Measurements from ENCODE around the gene LDHA.

Gene LDHA

DNA sequence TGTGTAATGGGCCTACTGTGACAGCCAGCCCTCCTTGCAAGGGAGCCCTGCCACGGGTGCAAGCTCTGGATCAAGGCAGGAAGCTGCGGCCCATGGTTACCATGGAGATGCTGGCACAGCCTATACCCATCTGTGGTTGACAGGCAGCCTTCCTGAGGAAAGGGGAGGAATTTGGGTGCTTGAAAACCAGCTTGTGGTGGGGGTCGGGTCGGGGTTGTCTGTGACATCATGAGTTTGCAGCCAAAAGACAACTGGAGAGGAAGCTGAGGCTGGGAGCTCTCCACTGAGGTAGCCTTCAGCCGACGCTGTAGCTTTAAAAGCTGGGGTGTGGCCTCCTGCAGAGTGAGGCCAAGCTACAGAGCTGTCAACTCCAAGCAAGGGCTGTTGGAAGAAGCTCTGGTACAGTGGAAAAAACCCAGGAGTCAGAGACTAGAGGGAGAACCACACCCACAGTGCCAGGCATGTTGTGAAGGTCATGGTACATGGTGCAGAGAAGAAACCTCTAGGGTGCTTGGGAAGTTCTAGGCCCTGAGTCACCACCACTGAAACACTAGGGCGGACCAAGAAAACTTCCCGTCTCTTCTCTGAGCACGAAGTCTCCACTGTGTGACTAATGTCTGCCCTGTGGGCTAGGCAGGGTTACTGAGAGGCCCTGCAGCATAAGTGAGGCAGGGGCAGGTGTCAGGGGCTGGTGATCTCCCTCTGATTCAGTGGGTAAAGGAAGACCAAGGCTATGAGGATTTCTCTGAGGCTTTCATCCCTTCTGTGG is 10.8 kb upstream of the LDHA start:
- Histone ChIP-seq H3K9me3 (ENCODE audit: control insufficient read depth, insufficient read depth, low read depth, low read length) (no peaks in the 10 kb centered on the region), H3K36me3 (ENCODE audit: control insufficient read depth in 2 of 2, insufficient read depth in 1 of 2, low read length in 2 of 2) (no peaks in the 10 kb centered on the region), H3K4me1 (ENCODE audit: control insufficient read depth, insufficient read depth, low read length) (peaks cover 7% of the 10 kb centered on the region; the same call in 1 of the 2 replicates), H3K4me3 (ENCODE audit: low read depth, low read length) (no peak overlapping the region), H3K27ac (ENCODE audit: extremely low read depth, low read depth, low read length) (peak overlapping the region; percentile 63)
- TF ChIP-seq ZBTB20 (tag by site-specific recombination; IDR thresholded peaks at IDR 0.05) (peak; percentile 30; the same call in 1 of the 2 replicates), GLIS1 (tag by site-specific recombination; IDR thresholded peaks at IDR 0.05) (peak; percentile 31; the same call in 1 of the 2 replicates), ZNF175 (tag by site-specific recombination; IDR thresholded peaks at IDR 0.05) (no peak), TRIM28 (IDR thresholded peaks at IDR 0.05; ENCODE audit: borderline replicate concordance, low read length) (peak; percentile 12; the same call in 1 of the 2 replicates)
- TF ChIP-seq, protein P1, sequence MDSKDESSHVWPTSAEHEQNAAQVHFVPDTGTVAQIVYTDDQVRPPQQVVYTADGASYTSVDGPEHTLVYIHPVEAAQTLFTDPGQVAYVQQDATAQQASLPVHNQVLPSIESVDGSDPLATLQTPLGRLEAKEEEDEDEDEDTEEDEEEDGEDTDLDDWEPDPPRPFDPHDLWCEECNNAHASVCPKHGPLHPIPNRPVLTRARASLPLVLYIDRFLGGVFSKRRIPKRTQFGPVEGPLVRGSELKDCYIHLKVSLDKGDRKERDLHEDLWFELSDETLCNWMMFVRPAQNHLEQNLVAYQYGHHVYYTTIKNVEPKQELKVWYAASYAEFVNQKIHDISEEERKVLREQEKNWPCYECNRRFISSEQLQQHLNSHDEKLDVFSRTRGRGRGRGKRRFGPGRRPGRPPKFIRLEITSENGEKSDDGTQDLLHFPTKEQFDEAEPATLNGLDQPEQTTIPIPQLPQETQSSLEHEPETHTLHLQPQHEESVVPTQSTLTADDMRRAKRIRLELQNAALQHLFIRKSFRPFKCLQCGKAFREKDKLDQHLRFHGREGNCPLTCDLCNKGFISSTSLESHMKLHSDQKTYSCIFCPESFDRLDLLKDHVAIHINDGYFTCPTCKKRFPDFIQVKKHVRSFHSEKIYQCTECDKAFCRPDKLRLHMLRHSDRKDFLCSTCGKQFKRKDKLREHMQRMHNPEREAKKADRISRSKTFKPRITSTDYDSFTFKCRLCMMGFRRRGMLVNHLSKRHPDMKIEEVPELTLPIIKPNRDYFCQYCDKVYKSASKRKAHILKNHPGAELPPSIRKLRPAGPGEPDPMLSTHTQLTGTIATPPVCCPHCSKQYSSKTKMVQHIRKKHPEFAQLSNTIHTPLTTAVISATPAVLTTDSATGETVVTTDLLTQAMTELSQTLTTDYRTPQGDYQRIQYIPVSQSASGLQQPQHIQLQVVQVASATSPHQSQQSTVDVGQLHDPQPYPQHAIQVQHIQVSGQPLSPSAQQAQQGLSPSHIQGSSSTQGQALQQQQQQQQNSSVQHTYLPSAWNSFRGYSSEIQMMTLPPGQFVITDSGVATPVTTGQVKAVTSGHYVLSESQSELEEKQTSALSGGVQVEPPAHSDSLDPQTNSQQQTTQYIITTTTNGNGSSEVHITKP (tag by site-specific recombination; IDR thresholded peaks at IDR 0.05), result peak; percentile 38; the same call in 1 of the 2 replicates
- POLR2A ChIA-PET, result interaction anchor here (1.0 to 3.8 kb wide), 5 partner anchors 10 to 143 kb away, joined by 3 to 86 read pairs (median 3); partner anchors contain the start of genes HPS5, LDHA and TSG101
- CTCF ChIA-PET, result interaction anchor here (0.6 to 1.6 kb wide), 5 partner anchors 9 to 255 kb away, joined by 3 to 5 read pairs (median 4); no protein-coding TSS in a partner anchor

DNA sequence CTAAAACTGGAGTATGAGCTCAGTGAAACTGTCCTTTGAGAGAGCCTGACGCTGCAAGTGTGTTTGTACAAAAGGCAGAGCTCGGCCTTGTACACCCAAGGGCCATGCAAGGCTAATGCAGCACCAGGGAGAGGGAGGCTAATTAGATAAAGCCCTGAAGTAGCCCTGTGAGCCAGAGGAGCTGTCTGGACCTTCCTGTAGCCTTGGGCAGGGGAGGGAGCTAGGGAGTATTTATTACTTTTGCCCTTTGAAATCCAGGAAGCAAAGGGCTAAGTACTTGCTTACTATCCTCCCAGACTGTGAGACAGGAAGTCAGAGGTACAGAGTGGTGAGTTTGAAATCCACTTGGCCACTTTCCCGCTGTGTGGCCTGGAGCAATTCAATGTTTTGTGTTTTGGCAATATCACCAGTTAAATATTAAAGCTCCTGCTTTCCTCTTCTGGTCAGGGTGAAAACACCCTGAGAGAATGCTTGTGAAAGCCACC is 10.2 kb upstream of the LDHA start:
- Histone ChIP-seq H3K4me3 (ENCODE audit: low read depth, low read length) (no peak overlapping the region), H3K36me3 (ENCODE audit: control insufficient read depth in 2 of 2, insufficient read depth in 1 of 2, low read length in 2 of 2) (no peaks in the 10 kb centered on the region), H3K9me3 (ENCODE audit: control insufficient read depth, insufficient read depth, low read depth, low read length) (no peaks in the 10 kb centered on the region), H3K4me1 (ENCODE audit: control insufficient read depth, insufficient read depth, low read length) (peaks cover 7% of the 10 kb centered on the region; the same call in 1 of the 2 replicates), H3K27ac (ENCODE audit: extremely low read depth, low read depth, low read length) (peak overlapping the region; percentile 63)
- POLR2A ChIA-PET, result interaction anchor here (0.6 to 3.8 kb wide), 7 partner anchors 11 to 1628 kb away, joined by 3 to 86 read pairs (median 3); partner anchors contain the start of genes HPS5, LDHA and TSG101
- TF ChIP-seq WT1 (tag by site-specific recombination; IDR thresholded peaks at IDR 0.05) (peak; percentile 72), ZNF830 (tag by site-specific recombination; IDR thresholded peaks at IDR 0.05; ENCODE audit: low read depth) (no peak), ZBTB20 (tag by site-specific recombination; IDR thresholded peaks at IDR 0.05) (peak; percentile 8; the same call in 1 of the 2 replicates), ZNF335 (tag by site-specific recombination; conservative IDR thresholded peaks at IDR 0.05) (0 out of 2 replicates have a peak, but pooled peaks have one; percentile 25), ZNF394 (tag by site-specific recombination; IDR thresholded peaks at IDR 0.05; ENCODE audit: borderline replicate concordance) (peak; percentile 29; the same call in 1 of the 2 replicates)
- TF ChIP-seq, protein P2, sequence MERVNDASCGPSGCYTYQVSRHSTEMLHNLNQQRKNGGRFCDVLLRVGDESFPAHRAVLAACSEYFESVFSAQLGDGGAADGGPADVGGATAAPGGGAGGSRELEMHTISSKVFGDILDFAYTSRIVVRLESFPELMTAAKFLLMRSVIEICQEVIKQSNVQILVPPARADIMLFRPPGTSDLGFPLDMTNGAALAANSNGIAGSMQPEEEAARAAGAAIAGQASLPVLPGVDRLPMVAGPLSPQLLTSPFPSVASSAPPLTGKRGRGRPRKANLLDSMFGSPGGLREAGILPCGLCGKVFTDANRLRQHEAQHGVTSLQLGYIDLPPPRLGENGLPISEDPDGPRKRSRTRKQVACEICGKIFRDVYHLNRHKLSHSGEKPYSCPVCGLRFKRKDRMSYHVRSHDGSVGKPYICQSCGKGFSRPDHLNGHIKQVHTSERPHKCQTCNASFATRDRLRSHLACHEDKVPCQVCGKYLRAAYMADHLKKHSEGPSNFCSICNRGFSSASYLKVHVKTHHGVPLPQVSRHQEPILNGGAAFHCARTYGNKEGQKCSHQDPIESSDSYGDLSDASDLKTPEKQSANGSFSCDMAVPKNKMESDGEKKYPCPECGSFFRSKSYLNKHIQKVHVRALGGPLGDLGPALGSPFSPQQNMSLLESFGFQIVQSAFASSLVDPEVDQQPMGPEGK (tag by site-specific recombination; IDR thresholded peaks at IDR 0.05), result no peak
- CTCF ChIA-PET, result interaction anchor here (0.6 to 1.6 kb wide), 5 partner anchors 9 to 255 kb away, joined by 3 to 5 read pairs (median 4); no protein-coding TSS in a partner anchor

DNA sequence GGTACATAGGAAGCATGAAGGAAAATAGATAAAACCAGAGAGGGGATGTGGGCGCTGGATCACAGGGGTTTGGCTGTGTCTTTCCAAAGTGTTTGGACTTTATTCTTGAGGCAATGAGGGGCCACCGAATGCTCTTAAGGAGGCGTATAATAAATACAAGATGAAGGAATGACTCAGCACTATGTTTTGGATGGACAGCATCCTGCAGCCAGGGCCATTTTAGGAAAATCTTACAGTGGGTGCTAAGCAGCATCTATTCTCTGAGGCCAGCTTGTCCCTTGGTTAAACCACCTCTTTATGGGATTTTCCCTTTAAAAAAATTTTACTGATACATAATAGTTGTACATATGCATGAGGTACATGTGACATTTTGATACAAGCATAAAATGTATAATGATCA is 4.3 kb upstream of the LDHA start:
- H3K36me3 ChIP-seq (ENCODE audit: control insufficient read depth in 2 of 2, insufficient read depth in 1 of 2, low read length in 2 of 2), result no peaks in the 10 kb centered on the region
- TF ChIP-seq, protein P3, sequence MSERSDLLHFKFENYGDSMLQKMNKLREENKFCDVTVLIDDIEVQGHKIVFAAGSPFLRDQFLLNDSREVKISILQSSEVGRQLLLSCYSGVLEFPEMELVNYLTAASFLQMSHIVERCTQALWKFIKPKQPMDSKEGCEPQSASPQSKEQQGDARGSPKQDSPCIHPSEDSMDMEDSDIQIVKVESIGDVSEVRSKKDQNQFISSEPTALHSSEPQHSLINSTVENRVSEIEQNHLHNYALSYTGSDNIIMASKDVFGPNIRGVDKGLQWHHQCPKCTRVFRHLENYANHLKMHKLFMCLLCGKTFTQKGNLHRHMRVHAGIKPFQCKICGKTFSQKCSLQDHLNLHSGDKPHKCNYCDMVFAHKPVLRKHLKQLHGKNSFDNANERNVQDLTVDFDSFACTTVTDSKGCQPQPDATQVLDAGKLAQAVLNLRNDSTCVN (tag by site-specific recombination; optimal IDR thresholded peaks at IDR 0.05), result no peak
- TF ChIP-seq RBAK (tag by site-specific recombination; IDR thresholded peaks at IDR 0.05) (no peak), MZF1 (tag by site-specific recombination; IDR thresholded peaks at IDR 0.05; ENCODE audit: borderline replicate concordance) (no peak), TRIM28 (IDR thresholded peaks at IDR 0.05; ENCODE audit: borderline replicate concordance, low read length) (no peak)
- TF ChIP-seq, protein P4, sequence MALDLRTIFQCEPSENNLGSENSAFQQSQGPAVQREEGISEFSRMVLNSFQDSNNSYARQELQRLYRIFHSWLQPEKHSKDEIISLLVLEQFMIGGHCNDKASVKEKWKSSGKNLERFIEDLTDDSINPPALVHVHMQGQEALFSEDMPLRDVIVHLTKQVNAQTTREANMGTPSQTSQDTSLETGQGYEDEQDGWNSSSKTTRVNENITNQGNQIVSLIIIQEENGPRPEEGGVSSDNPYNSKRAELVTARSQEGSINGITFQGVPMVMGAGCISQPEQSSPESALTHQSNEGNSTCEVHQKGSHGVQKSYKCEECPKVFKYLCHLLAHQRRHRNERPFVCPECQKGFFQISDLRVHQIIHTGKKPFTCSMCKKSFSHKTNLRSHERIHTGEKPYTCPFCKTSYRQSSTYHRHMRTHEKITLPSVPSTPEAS (tag by site-specific recombination; IDR thresholded peaks at IDR 0.05), result no peak
- ChIA-PET POLR2A (no interaction called here), CTCF (interaction anchor here (0.6 to 1.1 kb wide), 4 partner anchors 20 to 1781 kb away, joined by 3 to 5 read pairs (median 4); no protein-coding TSS in a partner anchor)
- H3K4me3 ChIP-seq (ENCODE audit: low read depth, low read length), result no peak overlapping the region
- H3K9me3 ChIP-seq (ENCODE audit: control insufficient read depth, insufficient read depth, low read depth, low read length), result no peaks in the 10 kb centered on the region
- H3K4me1 ChIP-seq (ENCODE audit: control insufficient read depth, insufficient read depth, low read length), result no peaks in the 10 kb centered on the region
- H3K27ac ChIP-seq (ENCODE audit: extremely low read depth, low read depth, low read length), result no peak overlapping the region
